ENCODE results near the gene WNK2.

DNA sequence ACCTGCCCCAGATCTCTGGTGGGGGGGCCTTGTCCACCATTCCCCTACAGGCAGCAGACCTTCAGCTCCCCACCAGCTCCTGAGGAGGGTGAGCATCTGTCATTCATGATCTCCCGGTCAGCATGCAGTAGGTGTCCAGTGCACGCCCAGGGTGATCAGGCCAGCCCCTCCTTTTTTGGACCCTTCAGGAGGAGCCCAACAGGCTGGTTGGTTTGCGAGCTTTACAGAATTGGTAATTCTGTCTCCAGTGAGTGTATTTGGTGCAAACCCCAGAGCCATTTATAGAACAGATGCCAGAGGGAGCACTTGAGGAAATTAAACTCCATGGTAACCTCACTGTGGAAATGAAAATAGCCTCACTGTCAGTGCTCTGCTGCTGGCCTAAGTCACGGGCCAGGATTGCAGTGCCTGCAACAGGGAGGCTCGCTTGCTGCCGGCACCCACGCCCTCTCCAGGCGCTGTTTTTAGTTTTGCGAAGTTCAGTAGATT is 23.4 kb downstream of the WNK2 start:
- TF ChIP-seq ZNF146 (tag by site-specific recombination; IDR thresholded peaks at IDR 0.05) (no peak), ZNF324 (tag by site-specific recombination; IDR thresholded peaks at IDR 0.05) (no peak), ZEB2 (tag by site-specific recombination; IDR thresholded peaks at IDR 0.05) (no peak), ZNF274 (IDR thresholded peaks at IDR 0.05; ENCODE audit: low read length) (no peak), ZNF274 (tag by site-specific recombination; IDR thresholded peaks at IDR 0.05; ENCODE audit: borderline replicate concordance) (no peak), ZNF302 (tag by site-specific recombination; IDR thresholded peaks at IDR 0.05; ENCODE audit: low read depth) (no peak), ZNF544 (tag by site-specific recombination; IDR thresholded peaks at IDR 0.05) (no peak), EGR2 (tag by site-specific recombination; IDR thresholded peaks at IDR 0.05; ENCODE audit: low read depth) (no peak), HOXA7 (CRISPR knock-in tag; IDR thresholded peaks at IDR 0.05; ENCODE audit: borderline replicate concordance) (no peak), ZBTB48 (tag by site-specific recombination; IDR thresholded peaks at IDR 0.05) (no peak)
- TF ChIP-seq, protein P1, sequence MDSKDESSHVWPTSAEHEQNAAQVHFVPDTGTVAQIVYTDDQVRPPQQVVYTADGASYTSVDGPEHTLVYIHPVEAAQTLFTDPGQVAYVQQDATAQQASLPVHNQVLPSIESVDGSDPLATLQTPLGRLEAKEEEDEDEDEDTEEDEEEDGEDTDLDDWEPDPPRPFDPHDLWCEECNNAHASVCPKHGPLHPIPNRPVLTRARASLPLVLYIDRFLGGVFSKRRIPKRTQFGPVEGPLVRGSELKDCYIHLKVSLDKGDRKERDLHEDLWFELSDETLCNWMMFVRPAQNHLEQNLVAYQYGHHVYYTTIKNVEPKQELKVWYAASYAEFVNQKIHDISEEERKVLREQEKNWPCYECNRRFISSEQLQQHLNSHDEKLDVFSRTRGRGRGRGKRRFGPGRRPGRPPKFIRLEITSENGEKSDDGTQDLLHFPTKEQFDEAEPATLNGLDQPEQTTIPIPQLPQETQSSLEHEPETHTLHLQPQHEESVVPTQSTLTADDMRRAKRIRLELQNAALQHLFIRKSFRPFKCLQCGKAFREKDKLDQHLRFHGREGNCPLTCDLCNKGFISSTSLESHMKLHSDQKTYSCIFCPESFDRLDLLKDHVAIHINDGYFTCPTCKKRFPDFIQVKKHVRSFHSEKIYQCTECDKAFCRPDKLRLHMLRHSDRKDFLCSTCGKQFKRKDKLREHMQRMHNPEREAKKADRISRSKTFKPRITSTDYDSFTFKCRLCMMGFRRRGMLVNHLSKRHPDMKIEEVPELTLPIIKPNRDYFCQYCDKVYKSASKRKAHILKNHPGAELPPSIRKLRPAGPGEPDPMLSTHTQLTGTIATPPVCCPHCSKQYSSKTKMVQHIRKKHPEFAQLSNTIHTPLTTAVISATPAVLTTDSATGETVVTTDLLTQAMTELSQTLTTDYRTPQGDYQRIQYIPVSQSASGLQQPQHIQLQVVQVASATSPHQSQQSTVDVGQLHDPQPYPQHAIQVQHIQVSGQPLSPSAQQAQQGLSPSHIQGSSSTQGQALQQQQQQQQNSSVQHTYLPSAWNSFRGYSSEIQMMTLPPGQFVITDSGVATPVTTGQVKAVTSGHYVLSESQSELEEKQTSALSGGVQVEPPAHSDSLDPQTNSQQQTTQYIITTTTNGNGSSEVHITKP (tag by site-specific recombination; IDR thresholded peaks at IDR 0.05), result no peak
- TF ChIP-seq, protein P2, sequence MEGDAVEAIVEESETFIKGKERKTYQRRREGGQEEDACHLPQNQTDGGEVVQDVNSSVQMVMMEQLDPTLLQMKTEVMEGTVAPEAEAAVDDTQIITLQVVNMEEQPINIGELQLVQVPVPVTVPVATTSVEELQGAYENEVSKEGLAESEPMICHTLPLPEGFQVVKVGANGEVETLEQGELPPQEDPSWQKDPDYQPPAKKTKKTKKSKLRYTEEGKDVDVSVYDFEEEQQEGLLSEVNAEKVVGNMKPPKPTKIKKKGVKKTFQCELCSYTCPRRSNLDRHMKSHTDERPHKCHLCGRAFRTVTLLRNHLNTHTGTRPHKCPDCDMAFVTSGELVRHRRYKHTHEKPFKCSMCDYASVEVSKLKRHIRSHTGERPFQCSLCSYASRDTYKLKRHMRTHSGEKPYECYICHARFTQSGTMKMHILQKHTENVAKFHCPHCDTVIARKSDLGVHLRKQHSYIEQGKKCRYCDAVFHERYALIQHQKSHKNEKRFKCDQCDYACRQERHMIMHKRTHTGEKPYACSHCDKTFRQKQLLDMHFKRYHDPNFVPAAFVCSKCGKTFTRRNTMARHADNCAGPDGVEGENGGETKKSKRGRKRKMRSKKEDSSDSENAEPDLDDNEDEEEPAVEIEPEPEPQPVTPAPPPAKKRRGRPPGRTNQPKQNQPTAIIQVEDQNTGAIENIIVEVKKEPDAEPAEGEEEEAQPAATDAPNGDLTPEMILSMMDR (tag by site-specific recombination; IDR thresholded peaks at IDR 0.05), result no peak

Data from HEK293 (cell line).